Esophagus (tissue), 2 donors: Measurements from ENCODE around the gene IL18RAP. TPM values are rescaled to one million over a fixed set of nuclear protein-coding genes. Genes with fewer than 3 reads are reported as not detected.

Source experiments
- H3K27ac ChIP-seq, 2 donors: one replicate each; pipeline ENCODE4 v1.5.1; 2013; ENCODE audit warnings: low read depth in 2 of 2, mild to moderate bottlenecking in 2 of 2, inconsistent platforms in 1 of 2, low read length in 1 of 2, moderate library complexity in 1 of 2
- H3K27me3 ChIP-seq, 2 donors: one replicate each; pipeline ENCODE4 v1.6.1; 2013; ENCODE audit warnings: low read length in 2 of 2, control low read depth in 1 of 2, mild to moderate bottlenecking in 1 of 2; ENCODE audit not compliant: insufficient read depth in 2 of 2, control insufficient read depth in 1 of 2
- H3K36me3 ChIP-seq, 2 donors: one replicate each; pipeline ENCODE4 v1.6.1; 2013; ENCODE audit warnings: low read length in 1 of 2; ENCODE audit not compliant: control insufficient read depth in 2 of 2, insufficient read depth in 2 of 2
- H3K4me1 ChIP-seq, 2 donors: one replicate each; pipeline ENCODE4 v1.6.1; 2013; ENCODE audit warnings: low read length in 1 of 2; ENCODE audit not compliant: control insufficient read depth in 2 of 2, insufficient read depth in 2 of 2
- H3K4me3 ChIP-seq, 2 donors: one replicate each; pipeline ENCODE4 v1.5.1; 2013; ENCODE audit warnings: low read length in 2 of 2, mild to moderate bottlenecking in 2 of 2, low read depth in 1 of 2, moderate library complexity in 1 of 2
- H3K9me3 ChIP-seq, 2 donors: one replicate each; pipeline ENCODE4 v1.6.1; 2013; ENCODE audit warnings: mild to moderate bottlenecking in 2 of 2, low read depth in 1 of 2, low read length in 1 of 2, moderate library complexity in 1 of 2; ENCODE audit not compliant: control insufficient read depth in 2 of 2, insufficient read depth in 1 of 2
- WGBS, 2 donors: extraction: QIAGEN DNeasy Blood & Tissue Kit; methylation state at CpG; one replicate each; pipeline ENCODE4 v1.1.7; 2013; 5-methylcytosine and 5-hydroxymethylcytosine counted together
- polyA plus RNA-seq, 2 donors: library from polyadenylated mRNA; stranded (reverse); fragments of 200-250 nt; gene quantifications; one replicate each; pipeline ENCODE4 v1.2.3, GENCODE V29; 2013
- donor health status: healthy with polysubstance abuse.
- donor health status: Bipolar disorder and iron deficiency.

IL18RAP gene
- polyA plus RNA-seq, 2 donors: 0.55 to 1.2 TPM

DNA sequence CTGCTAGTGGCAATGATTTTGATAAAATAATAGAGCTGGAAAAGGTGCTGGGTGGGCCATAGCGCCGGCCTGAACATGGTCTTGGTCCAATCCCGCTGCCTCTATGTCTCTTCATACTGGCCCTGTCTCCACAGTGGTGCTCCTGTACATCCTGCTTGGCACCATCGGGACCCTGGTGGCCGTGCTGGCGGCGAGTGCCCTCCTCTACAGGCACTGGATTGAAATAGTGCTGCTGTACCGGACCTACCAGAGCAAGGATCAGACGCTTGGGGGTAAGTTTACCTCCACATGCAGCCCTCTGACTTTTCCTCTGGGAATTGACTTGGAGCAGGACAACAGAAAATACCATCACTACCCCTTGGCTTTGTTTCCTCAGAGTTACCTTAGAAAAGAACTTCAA lies 24.0 kb downstream of the IL18RAP start:
- no peaks in the 10 kb centered on the region for H3K27me3 ChIP-seq
- no peaks in the 10 kb centered on the region for H3K36me3 ChIP-seq
- no peak overlapping the region for H3K4me3 ChIP-seq
- 88 to 94% methylated on average over 9 of the region's 9 CpGs for WGBS, 2 donors
- no peak overlapping the region for H3K27ac ChIP-seq
- no peaks in the 10 kb centered on the region for H3K4me1 ChIP-seq
- no peaks in the 10 kb centered on the region for H3K9me3 ChIP-seq

GRCh38 chr2:102449370-102449974 lies 26.5 kb downstream of the IL18RAP start:
- Histone ChIP-seq H3K27ac (no peak overlapping the region), H3K27me3 (no peaks in the 10 kb centered on the region), H3K36me3 (no peaks in the 10 kb centered on the region), H3K9me3 (no peaks in the 10 kb centered on the region), H3K4me3 (no peak overlapping the region), H3K4me1 (no peaks in the 10 kb centered on the region)
- 0% methylated on average over 1 of the region's 1 CpG for WGBS, 2 donors

- Histone ChIP-seq H3K4me1 (no peaks in the 10 kb centered on the region), H3K36me3 (no peaks in the 10 kb centered on the region), H3K27me3 (no peaks in the 10 kb centered on the region), H3K9me3 (no peaks in the 10 kb centered on the region), H3K27ac (no peak overlapping the region), H3K4me3 (no peak overlapping the region)
- WGBS, 2 donors: 70 to 71% methylated on average over 2 of the region's 2 CpGs
These were observed 29.0 kb downstream of the IL18RAP start for GRCh38 chr2:102451968-102452367.

GRCh38 chr2:102453501-102453900 lies 30.5 kb downstream of the IL18RAP start:
- H3K27me3 ChIP-seq: no peaks in the 10 kb centered on the region
- WGBS, 2 donors: 47 to 63% methylated on average over 4 of the region's 4 CpGs
- H3K36me3 ChIP-seq: no peaks in the 10 kb centered on the region
- H3K4me3 ChIP-seq: no peak overlapping the region
- H3K27ac ChIP-seq: no peak overlapping the region
- H3K4me1 ChIP-seq: no peaks in the 10 kb centered on the region
- no peaks in the 10 kb centered on the region for H3K9me3 ChIP-seq

- Histone ChIP-seq H3K4me3 (no peak overlapping the region), H3K27ac (no peak overlapping the region), H3K9me3 (no peaks in the 10 kb centered on the region), H3K4me1 (no peaks in the 10 kb centered on the region), H3K27me3 (no peaks in the 10 kb centered on the region), H3K36me3 (no peaks in the 10 kb centered on the region)
- WGBS, 2 donors: 53 to 61% methylated on average over 2 of the region's 2 CpGs
These were observed 32.2 kb downstream of the IL18RAP start for GRCh38 chr2:102455061-102455670.

DNA sequence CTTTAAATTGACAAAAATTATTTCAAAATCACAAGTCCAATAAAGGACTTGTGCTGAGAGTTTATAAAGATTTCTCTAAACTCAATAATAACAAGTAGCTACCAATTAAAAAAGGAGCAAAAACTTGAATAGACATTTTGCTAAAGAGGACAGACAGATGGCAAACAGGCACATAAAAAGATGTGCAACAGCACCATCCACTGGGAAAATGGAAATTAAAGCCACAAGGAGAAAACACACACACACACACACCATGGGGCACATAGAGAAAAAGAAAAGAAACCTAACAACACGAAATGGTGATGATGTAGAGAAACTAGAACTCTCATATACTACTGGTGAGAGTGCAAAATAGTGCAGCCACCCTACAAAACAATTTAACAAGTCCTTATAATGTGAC lies 37.5 kb downstream of the IL18RAP start:
- Histone ChIP-seq H3K4me1 (no peaks in the 10 kb centered on the region), H3K4me3 (no peak overlapping the region), H3K9me3 (no peaks in the 10 kb centered on the region), H3K27me3 (no peaks in the 10 kb centered on the region), H3K36me3 (no peaks in the 10 kb centered on the region), H3K27ac (no peak overlapping the region)
- 68 to 78% methylated on average over 1 of the region's 1 CpG for WGBS, 2 donors

DNA sequence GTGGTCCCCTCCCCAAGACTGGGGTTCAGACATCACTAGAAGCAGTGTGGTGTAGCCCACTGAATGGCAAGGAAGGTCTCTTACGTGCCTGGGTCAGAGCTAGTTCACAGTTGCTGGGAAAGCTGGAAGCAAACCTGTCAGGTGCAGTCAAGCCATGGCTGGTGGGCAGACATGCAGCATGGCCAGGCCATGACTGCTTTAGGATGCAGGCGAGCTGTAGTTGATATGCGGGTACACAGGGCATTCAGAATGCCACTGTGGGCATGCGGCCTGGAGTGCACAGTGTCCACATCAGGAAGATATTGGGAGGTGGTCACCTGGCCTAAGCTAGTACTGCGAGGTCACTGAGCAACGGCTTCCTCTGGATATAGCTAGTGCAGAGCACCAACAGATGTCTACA lies 38.2 kb downstream of the IL18RAP start:
- 82 to 88% methylated on average over 6 of the region's 6 CpGs for WGBS, 2 donors
- Histone ChIP-seq H3K27ac (no peak overlapping the region), H3K27me3 (no peaks in the 10 kb centered on the region), H3K4me3 (no peak overlapping the region), H3K36me3 (no peaks in the 10 kb centered on the region), H3K9me3 (no peaks in the 10 kb centered on the region), H3K4me1 (no peaks in the 10 kb centered on the region)

DNA sequence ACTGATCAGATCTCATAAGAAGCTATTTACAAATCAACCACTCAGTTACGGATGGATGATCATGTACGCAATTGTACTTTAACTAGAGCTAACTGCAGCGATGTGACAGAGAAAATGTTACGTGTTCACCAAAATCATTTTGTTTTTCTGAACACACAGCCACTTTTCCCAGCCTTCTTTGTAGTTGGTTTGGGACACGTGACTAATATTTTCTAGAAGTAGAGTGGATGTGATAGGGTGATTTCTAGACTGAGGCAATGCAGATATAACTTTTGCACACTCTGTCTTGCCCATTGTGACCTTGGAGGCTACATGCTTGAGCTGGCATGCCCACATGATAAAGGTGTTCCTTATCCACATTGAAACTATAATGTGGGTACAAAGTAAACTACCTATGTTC lies 40.2 kb downstream of the IL18RAP start:
- Histone ChIP-seq H3K9me3 (no peaks in the 10 kb centered on the region), H3K27ac (no peak overlapping the region), H3K27me3 (no peaks in the 10 kb centered on the region), H3K4me1 (no peaks in the 10 kb centered on the region), H3K4me3 (no peak overlapping the region), H3K36me3 (no peaks in the 10 kb centered on the region)
- 92 to 94% methylated on average over 5 of the region's 5 CpGs for WGBS, 2 donors

GRCh38 chr2:102470168-102470567 lies 47.2 kb downstream of the IL18RAP start:
- no peaks in the 10 kb centered on the region for H3K4me1 ChIP-seq
- WGBS, 2 donors: 61 to 72% methylated on average over 1 of the region's 1 CpG
- no peaks in the 10 kb centered on the region for H3K36me3 ChIP-seq
- no peaks in the 10 kb centered on the region for H3K27me3 ChIP-seq
- no peak overlapping the region for H3K4me3 ChIP-seq
- no peak overlapping the region for H3K27ac ChIP-seq
- H3K9me3 ChIP-seq: no peaks in the 10 kb centered on the region

GRCh38 chr2:102473020-102473419 lies 50.1 kb downstream of the IL18RAP start, which contains the start of gene SLC9A4:
SLC9A4 (plus strand) TSS chr2:102473226; CDS start chr2:102473760, 534 bp downstream.
- H3K4me1 ChIP-seq: no peaks in the 10 kb centered on the region
- no peak within 1 kb of the TSS for H3K27ac ChIP-seq
- no peaks in the 10 kb centered on the region for H3K36me3 ChIP-seq
- no peak within 1 kb of the TSS for H3K4me3 ChIP-seq
- WGBS, 2 donors: 4 to 11% methylated on average over 3 of the region's 3 CpGs
- H3K27me3 ChIP-seq: no peaks in the 10 kb centered on the region
- no peaks in the 10 kb centered on the region for H3K9me3 ChIP-seq
